Type B pancreatic cell (in vitro differentiated cells): ENCODE data around the gene MTREX. TPM values are rescaled to one million over a fixed set of nuclear protein-coding genes. Genes with fewer than 3 reads are reported as not detected.

Source experiments
- DNase-seq: peaks from one replicate; pipeline ENCODE4 v3.0.0; 2021; ENCODE audit warnings: mixed read lengths; ENCODE audit not compliant: unreplicated experiment; ENCODE audit errors: extremely low spot score
- H3K27ac Mint-ChIP-seq: 2 replicates; pipeline ENCODE4 v1.8.0; 2021; ENCODE audit warnings: mild to moderate bottlenecking, mixed read lengths
- H3K27me3 Mint-ChIP-seq: 2 replicates; pipeline ENCODE4 v1.8.0; 2021; ENCODE audit warnings: mixed read lengths
- H3K36me3 Mint-ChIP-seq: 2 replicates; pipeline ENCODE4 v1.8.0; 2021; ENCODE audit warnings: mixed read lengths
- H3K4me1 Mint-ChIP-seq: one replicate; pipeline ENCODE4 v1.8.0; 2021; ENCODE audit warnings: mixed read lengths; ENCODE audit not compliant: unreplicated experiment
- H3K4me3 Mint-ChIP-seq: 2 replicates; pipeline ENCODE4 v1.8.0; 2021; ENCODE audit warnings: mild to moderate bottlenecking, mixed read lengths
- H3K9me3 Mint-ChIP-seq: 2 replicates; pipeline ENCODE4 v1.8.0; 2021; ENCODE audit warnings: mixed read lengths
- CTCF ChIP-seq: fragments of 200-600 bp; sonication (generic); conservative IDR thresholded peaks from 2 replicates; pipeline ENCODE4 v1.5.0; 2021; ENCODE audit warnings: antibody characterized with exemption, mild to moderate bottlenecking
- total RNA-seq: library from RNA; stranded (reverse); gene quantifications from 2 replicates; pipeline ENCODE4 v1.2.1, GENCODE V29; 2021; ENCODE audit warnings: low replicate concordance

MTREX gene
- total RNA-seq, 1 donor from 2014 or later = 77.5 TPM

GRCh38 chr5:55438998-55439397 is 131.2 kb downstream of the MTREX start:
- peaks cover 24% of the 10 kb centered on the region for H3K36me3 Mint-ChIP-seq
- H3K27me3 Mint-ChIP-seq = no peaks in the 10 kb centered on the region
- no peak for TF ChIP-seq CTCF
- H3K4me1 Mint-ChIP-seq = peaks cover 23% of the 10 kb centered on the region
- no peak overlapping the region for H3K4me3 Mint-ChIP-seq
- DNase-seq = no peak
- peaks cover 15% of the 10 kb centered on the region for H3K9me3 Mint-ChIP-seq
- peak overlapping the region; percentile 17 for H3K27ac Mint-ChIP-seq

- Mint-ChIP-seq H3K4me1 (peaks cover 23% of the 10 kb centered on the region), H3K9me3 (peaks cover 5% of the 10 kb centered on the region), H3K27me3 (no peaks in the 10 kb centered on the region), H3K27ac (no peak overlapping the region), H3K4me3 (no peak overlapping the region), H3K36me3 (peaks cover 14% of the 10 kb centered on the region)
- no peak for TF ChIP-seq CTCF
- DNase-seq = no peak
Measured at GRCh38 chr5:55440188-55440646, 132.4 kb downstream of the MTREX start.

GRCh38 chr5:55441107-55441771 is 133.4 kb downstream of the MTREX start:
- TF ChIP-seq CTCF = no peak
- H3K4me1 Mint-ChIP-seq = peaks cover 27% of the 10 kb centered on the region

GRCh38 chr5:55441954-55442353 is 134.2 kb downstream of the MTREX start:
- TF ChIP-seq CTCF = no peak
- Mint-ChIP-seq H3K4me3 (no peak overlapping the region), H3K27ac (no peak overlapping the region), H3K27me3 (no peaks in the 10 kb centered on the region), H3K36me3 (peaks cover 4% of the 10 kb centered on the region), H3K4me1 (peaks cover 28% of the 10 kb centered on the region), H3K9me3 (no peaks in the 10 kb centered on the region)
- no peak for DNase-seq

More at GRCh38 chr5:55441107-55441771, 133.4 kb downstream of the MTREX start:
- peaks cover 7% of the 10 kb centered on the region for H3K36me3 Mint-ChIP-seq
- no peak for DNase-seq
- H3K4me3 Mint-ChIP-seq = no peak overlapping the region
- H3K27ac Mint-ChIP-seq = no peak overlapping the region
- H3K27me3 Mint-ChIP-seq = no peaks in the 10 kb centered on the region
- H3K9me3 Mint-ChIP-seq = no peaks in the 10 kb centered on the region

- peaks cover 16% of the 10 kb centered on the region for H3K4me1 Mint-ChIP-seq
- TF ChIP-seq CTCF = no peak
- no peak overlapping the region for H3K27ac Mint-ChIP-seq
- no peaks in the 10 kb centered on the region for H3K9me3 Mint-ChIP-seq
- no peak for DNase-seq
- H3K36me3 Mint-ChIP-seq = peaks cover 5% of the 10 kb centered on the region
- no peak overlapping the region for H3K4me3 Mint-ChIP-seq
- H3K27me3 Mint-ChIP-seq = no peaks in the 10 kb centered on the region
Measured at GRCh38 chr5:55445791-55446190, 138.0 kb downstream of the MTREX start.
